Measurements from ENCODE around the gene CYB5RL.

CYB5RL gene

DNA sequence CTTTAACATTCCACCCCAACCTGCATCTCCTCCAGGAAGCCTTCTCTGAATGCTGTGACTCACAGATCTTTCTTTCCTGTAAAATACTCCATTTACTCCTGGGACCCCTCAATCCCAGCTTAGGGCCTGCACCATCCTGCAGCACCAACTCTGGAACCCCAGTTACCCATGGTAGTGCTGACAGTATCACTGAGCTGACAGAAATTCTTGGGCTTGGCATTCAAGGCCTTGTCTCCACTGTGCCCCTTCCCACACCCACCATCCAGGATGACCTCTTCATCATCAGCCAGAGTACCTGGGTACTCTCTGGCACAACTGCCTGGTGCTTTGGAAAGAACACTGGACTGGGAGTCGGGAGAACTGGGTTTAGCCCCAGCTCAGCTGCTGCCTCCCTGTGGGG, 8.3 kb downstream of the CYB5RL start:
- Histone ChIP-seq H3K27me3 (ENCODE audit: insufficient read depth, low read length, poor library complexity, severe bottlenecking) (no peaks in the 10 kb centered on the region), H3K36me3 (ENCODE audit: insufficient read depth, low read length) (no peaks in the 10 kb centered on the region), H2AFZ (ENCODE audit: low read length) (no peak overlapping the region), H3K4me3 (ENCODE audit: low read length, poor library complexity, severe bottlenecking) (no peak overlapping the region), H3K9me2 (replicated peaks; ENCODE audit: low read depth, low read length) (no peaks in the 10 kb centered on the region), H3K79me2 (ENCODE audit: insufficient read depth, low read length) (no peaks in the 10 kb centered on the region), H3K4me1 (ENCODE audit: insufficient read depth, low read length, poor library complexity, severe bottlenecking) (no peaks in the 10 kb centered on the region), H3F3A (ENCODE audit: low read depth) (no peaks in the 10 kb centered on the region), H3K4me2 (ENCODE audit: low read depth, low read length, poor library complexity, severe bottlenecking) (no peak overlapping the region), H4K20me1 (ENCODE audit: insufficient read depth, low read length, poor library complexity, severe bottlenecking) (no peaks in the 10 kb centered on the region), H3K9ac (ENCODE audit: low read depth, low read length, poor library complexity, severe bottlenecking) (no peak overlapping the region), H3K9me3 (ENCODE audit: insufficient read depth, low read depth, low read length) (no peaks in the 10 kb centered on the region)
- TF ChIP-seq, protein P1, sequence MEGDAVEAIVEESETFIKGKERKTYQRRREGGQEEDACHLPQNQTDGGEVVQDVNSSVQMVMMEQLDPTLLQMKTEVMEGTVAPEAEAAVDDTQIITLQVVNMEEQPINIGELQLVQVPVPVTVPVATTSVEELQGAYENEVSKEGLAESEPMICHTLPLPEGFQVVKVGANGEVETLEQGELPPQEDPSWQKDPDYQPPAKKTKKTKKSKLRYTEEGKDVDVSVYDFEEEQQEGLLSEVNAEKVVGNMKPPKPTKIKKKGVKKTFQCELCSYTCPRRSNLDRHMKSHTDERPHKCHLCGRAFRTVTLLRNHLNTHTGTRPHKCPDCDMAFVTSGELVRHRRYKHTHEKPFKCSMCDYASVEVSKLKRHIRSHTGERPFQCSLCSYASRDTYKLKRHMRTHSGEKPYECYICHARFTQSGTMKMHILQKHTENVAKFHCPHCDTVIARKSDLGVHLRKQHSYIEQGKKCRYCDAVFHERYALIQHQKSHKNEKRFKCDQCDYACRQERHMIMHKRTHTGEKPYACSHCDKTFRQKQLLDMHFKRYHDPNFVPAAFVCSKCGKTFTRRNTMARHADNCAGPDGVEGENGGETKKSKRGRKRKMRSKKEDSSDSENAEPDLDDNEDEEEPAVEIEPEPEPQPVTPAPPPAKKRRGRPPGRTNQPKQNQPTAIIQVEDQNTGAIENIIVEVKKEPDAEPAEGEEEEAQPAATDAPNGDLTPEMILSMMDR (conservative IDR thresholded peaks at IDR 0.05; ENCODE audit: low read length), result no peak
- no peak for TF ChIP-seq EZH2phosphoT487 (IDR thresholded peaks at IDR 0.05; ENCODE audit: borderline replicate concordance)

DNA sequence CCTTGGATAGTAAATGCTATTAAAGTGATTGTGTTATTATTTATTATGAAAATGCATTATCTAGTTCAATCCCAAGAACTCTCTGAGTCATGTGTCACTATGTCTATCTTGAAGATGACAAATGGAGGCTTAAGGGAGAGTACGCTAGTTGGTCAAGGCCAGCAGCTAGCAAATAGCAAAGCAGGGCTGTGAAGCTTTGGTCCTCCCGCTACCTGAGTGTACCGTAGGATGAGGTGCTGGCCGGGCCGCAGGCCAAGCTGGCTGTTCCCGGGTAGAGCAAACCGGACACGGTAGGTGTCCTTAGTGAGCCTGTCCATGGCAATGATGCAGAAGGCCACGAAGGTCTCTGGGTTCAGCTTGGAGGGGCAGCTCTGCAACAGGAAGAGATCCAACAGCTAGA, 9.3 kb downstream of the CYB5RL start:
- Histone ChIP-seq H3K9me3 (ENCODE audit: insufficient read depth, low read depth, low read length) (no peaks in the 10 kb centered on the region), H4K20me1 (ENCODE audit: insufficient read depth, low read length, poor library complexity, severe bottlenecking) (no peaks in the 10 kb centered on the region), H3K4me2 (ENCODE audit: low read depth, low read length, poor library complexity, severe bottlenecking) (no peak overlapping the region), H3K4me3 (ENCODE audit: low read length, poor library complexity, severe bottlenecking) (no peak overlapping the region), H3K9me2 (replicated peaks; ENCODE audit: low read depth, low read length) (no peaks in the 10 kb centered on the region), H3K9ac (ENCODE audit: low read depth, low read length, poor library complexity, severe bottlenecking) (no peak overlapping the region), H3K4me1 (ENCODE audit: insufficient read depth, low read length, poor library complexity, severe bottlenecking) (no peaks in the 10 kb centered on the region), H3F3A (ENCODE audit: low read depth) (no peaks in the 10 kb centered on the region), H3K27me3 (ENCODE audit: insufficient read depth, low read length, poor library complexity, severe bottlenecking) (no peaks in the 10 kb centered on the region), H3K79me2 (ENCODE audit: insufficient read depth, low read length) (no peaks in the 10 kb centered on the region), H3K36me3 (ENCODE audit: insufficient read depth, low read length) (no peaks in the 10 kb centered on the region), H2AFZ (ENCODE audit: low read length) (no peak overlapping the region)
- TF ChIP-seq EZH2phosphoT487 (IDR thresholded peaks at IDR 0.05; ENCODE audit: borderline replicate concordance), result no peak
- TF ChIP-seq, protein P1 (conservative IDR thresholded peaks at IDR 0.05; ENCODE audit: low read length), result no peak

DNA sequence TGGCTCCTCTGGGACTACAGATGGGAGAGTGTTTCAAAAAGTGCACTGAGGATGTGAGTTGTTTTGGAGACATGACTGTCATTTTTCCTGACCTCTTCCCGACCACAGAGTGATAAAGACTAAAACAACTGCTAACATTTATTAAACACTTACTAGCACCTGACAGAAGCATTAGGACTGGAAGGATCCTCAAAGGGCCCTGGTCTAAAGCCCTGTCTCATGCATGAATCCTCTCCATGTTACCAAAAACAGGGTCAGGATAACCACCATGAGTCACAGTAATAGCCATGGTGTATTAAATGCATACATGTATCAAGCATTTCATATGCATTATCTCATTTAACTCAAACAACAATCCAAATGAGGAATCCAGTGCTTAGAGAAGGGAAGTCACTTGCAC, 11.5 kb downstream of the CYB5RL start:
- Histone ChIP-seq H3F3A (ENCODE audit: low read depth) (no peaks in the 10 kb centered on the region), H3K79me2 (ENCODE audit: insufficient read depth, low read length) (no peaks in the 10 kb centered on the region), H3K27me3 (ENCODE audit: insufficient read depth, low read length, poor library complexity, severe bottlenecking) (no peaks in the 10 kb centered on the region), H3K4me3 (ENCODE audit: low read length, poor library complexity, severe bottlenecking) (no peak overlapping the region), H3K4me1 (ENCODE audit: insufficient read depth, low read length, poor library complexity, severe bottlenecking) (no peaks in the 10 kb centered on the region), H3K9ac (ENCODE audit: low read depth, low read length, poor library complexity, severe bottlenecking) (no peak overlapping the region), H3K9me2 (replicated peaks; ENCODE audit: low read depth, low read length) (no peaks in the 10 kb centered on the region), H3K36me3 (ENCODE audit: insufficient read depth, low read length) (no peaks in the 10 kb centered on the region), H3K9me3 (ENCODE audit: insufficient read depth, low read depth, low read length) (no peaks in the 10 kb centered on the region), H3K4me2 (ENCODE audit: low read depth, low read length, poor library complexity, severe bottlenecking) (no peak overlapping the region), H4K20me1 (ENCODE audit: insufficient read depth, low read length, poor library complexity, severe bottlenecking) (no peaks in the 10 kb centered on the region), H2AFZ (ENCODE audit: low read length) (no peak overlapping the region)
- TF ChIP-seq, protein P1 (conservative IDR thresholded peaks at IDR 0.05; ENCODE audit: low read length), result no peak
- no peak for TF ChIP-seq EZH2phosphoT487 (IDR thresholded peaks at IDR 0.05; ENCODE audit: borderline replicate concordance)
